ENCODE results near the gene H1-8.

GRCh38 chr3:129547241-129547640, 4.3 kb downstream of the H1-8 start:
- TF ChIP-seq POLR2A (IDR thresholded peaks at IDR 0.05; ENCODE audit: low read length) (no peak), GATA1 (IDR thresholded peaks at IDR 0.05; ENCODE audit: low read depth, low read length) (no peak)
